BE2C (cell line): Measurements from ENCODE around the gene NEURL1B.

Experiments
- DNase-seq: peaks from one replicate; pipeline ENCODE4 v3.0.0-alpha.2; 2020
- H3K27me3 ChIP-seq: fragments of 250-450 bp; sonication (Bioruptor Pico); 2 replicates; pipeline ENCODE4 v1.5.1; 2020; ENCODE audit warnings: mild to moderate bottlenecking
- H3K36me3 ChIP-seq: fragments of 250-450 bp; sonication (Bioruptor Pico); 2 replicates; pipeline ENCODE4 v1.5.1; 2020; ENCODE audit warnings: mild to moderate bottlenecking
- H3K4me1 ChIP-seq: fragments of 250-450 bp; sonication (Bioruptor Pico); 2 replicates; pipeline ENCODE4 v1.5.1; 2020
- H3K4me3 ChIP-seq: 2 replicates; pipeline ENCODE4 v1.5.1; 2011; ENCODE audit warnings: low read depth, low read length
- H3K9me3 ChIP-seq: fragments of 250-450 bp; sonication (Bioruptor Pico); 2 replicates; pipeline ENCODE4 v1.5.1; 2020
- TF ChIP-seq, protein P1 (sequence below): IDR thresholded peaks from 2 replicates; pipeline ENCODE4 v1.5.1; 2012; ENCODE audit warnings: mild to moderate bottlenecking, low read depth, low read length

NEURL1B gene

DNA sequence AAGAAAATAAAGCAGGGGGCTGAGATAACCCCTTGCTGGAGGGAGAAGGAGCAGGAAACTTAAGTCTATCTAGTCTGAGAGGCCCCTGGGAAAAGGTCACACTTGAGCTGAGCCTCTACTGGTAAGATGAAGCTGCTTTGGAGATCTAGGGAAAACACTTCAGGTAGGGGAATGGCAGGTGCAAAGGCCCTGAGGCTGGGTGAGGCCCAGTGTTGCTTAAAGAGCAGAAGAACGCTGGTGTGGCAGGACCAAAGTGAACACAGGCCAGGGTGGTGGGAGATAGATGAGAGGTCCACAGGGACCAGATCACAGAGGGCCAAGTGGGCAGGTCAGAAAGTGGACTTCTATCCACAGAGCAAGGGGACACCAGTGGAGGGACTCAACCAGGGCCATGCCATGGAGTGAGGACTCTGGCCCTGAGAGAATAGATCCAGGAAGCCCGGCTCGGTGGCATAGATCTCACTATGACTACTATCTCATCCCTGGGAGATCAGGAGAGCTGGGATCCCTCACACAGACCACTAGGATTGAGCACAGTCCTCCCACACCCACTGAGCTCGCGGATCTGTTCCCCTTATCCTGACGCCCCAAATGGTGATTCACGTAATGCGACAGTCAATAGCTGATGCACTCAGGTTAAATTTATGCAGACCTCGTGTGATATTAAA lies 17.6 kb upstream of the NEURL1B start:
- no peak for DNase-seq
- H3K36me3 ChIP-seq = no peaks in the 10 kb centered on the region
- no peak overlapping the region for H3K4me3 ChIP-seq
- TF ChIP-seq, protein P1, sequence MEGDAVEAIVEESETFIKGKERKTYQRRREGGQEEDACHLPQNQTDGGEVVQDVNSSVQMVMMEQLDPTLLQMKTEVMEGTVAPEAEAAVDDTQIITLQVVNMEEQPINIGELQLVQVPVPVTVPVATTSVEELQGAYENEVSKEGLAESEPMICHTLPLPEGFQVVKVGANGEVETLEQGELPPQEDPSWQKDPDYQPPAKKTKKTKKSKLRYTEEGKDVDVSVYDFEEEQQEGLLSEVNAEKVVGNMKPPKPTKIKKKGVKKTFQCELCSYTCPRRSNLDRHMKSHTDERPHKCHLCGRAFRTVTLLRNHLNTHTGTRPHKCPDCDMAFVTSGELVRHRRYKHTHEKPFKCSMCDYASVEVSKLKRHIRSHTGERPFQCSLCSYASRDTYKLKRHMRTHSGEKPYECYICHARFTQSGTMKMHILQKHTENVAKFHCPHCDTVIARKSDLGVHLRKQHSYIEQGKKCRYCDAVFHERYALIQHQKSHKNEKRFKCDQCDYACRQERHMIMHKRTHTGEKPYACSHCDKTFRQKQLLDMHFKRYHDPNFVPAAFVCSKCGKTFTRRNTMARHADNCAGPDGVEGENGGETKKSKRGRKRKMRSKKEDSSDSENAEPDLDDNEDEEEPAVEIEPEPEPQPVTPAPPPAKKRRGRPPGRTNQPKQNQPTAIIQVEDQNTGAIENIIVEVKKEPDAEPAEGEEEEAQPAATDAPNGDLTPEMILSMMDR = no peak
- H3K27me3 ChIP-seq = no peaks in the 10 kb centered on the region
- H3K9me3 ChIP-seq = no peaks in the 10 kb centered on the region
- no peaks in the 10 kb centered on the region for H3K4me1 ChIP-seq

GRCh38 chr5:172624083-172624995 lies 16.7 kb upstream of the NEURL1B start:
- TF ChIP-seq, protein P1 = no peak
- DNase-seq = no peak

GRCh38 chr5:172624996-172625964 lies 15.8 kb upstream of the NEURL1B start:
- Histone ChIP-seq H3K4me1 (no peaks in the 10 kb centered on the region), H3K27me3 (no peaks in the 10 kb centered on the region), H3K9me3 (no peaks in the 10 kb centered on the region), H3K4me3 (no peak overlapping the region), H3K36me3 (no peaks in the 10 kb centered on the region)
- no peak for DNase-seq
- TF ChIP-seq, protein P1 = no peak

More at GRCh38 chr5:172624083-172624995, 16.7 kb upstream of the NEURL1B start:
- H3K4me1 ChIP-seq = no peaks in the 10 kb centered on the region
- no peaks in the 10 kb centered on the region for H3K27me3 ChIP-seq
- no peaks in the 10 kb centered on the region for H3K36me3 ChIP-seq
- no peak overlapping the region for H3K4me3 ChIP-seq
- no peaks in the 10 kb centered on the region for H3K9me3 ChIP-seq

- Histone ChIP-seq H3K9me3 (no peaks in the 10 kb centered on the region), H3K27me3 (no peaks in the 10 kb centered on the region), H3K36me3 (no peaks in the 10 kb centered on the region), H3K4me1 (no peaks in the 10 kb centered on the region), H3K4me3 (no peak overlapping the region)
- TF ChIP-seq, protein P1 = no peak
- no peak for DNase-seq
Observed at GRCh38 chr5:172626031-172626581, 15.0 kb upstream of the NEURL1B start.

GRCh38 chr5:172630082-172630481 lies 11.0 kb upstream of the NEURL1B start:
- TF ChIP-seq, protein P1 = no peak
- DNase-seq = no peak
- H3K4me3 ChIP-seq = no peak overlapping the region
- no peaks in the 10 kb centered on the region for H3K9me3 ChIP-seq
- H3K36me3 ChIP-seq = no peaks in the 10 kb centered on the region
- H3K27me3 ChIP-seq = no peaks in the 10 kb centered on the region
- no peaks in the 10 kb centered on the region for H3K4me1 ChIP-seq
